ENCODE measurements around the gene MED9. TPM values are rescaled to one million over a fixed set of nuclear protein-coding genes. Genes with fewer than 3 reads are reported as not detected.

The MED9 gene
- polyA plus RNA-seq, 1 of the 3 experiments (the other 2 are of a cell fraction): 10.1 TPM

- TF ChIP-seq GATA2 (CRISPR knock-in tag; IDR thresholded peaks at IDR 0.05): no peak
- TF ChIP-seq NFIC (IDR thresholded peaks at IDR 0.05; ENCODE audit: borderline replicate concordance): no peak
- no peak for TF ChIP-seq MEF2A (IDR thresholded peaks at IDR 0.05; ENCODE audit: borderline replicate concordance, low read depth)
- no peak for TF ChIP-seq RCOR1 (IDR thresholded peaks at IDR 0.05; ENCODE audit: low read length)
- TF ChIP-seq USF1 (IDR thresholded peaks at IDR 0.05; ENCODE audit: borderline replicate concordance, low read depth): no peak
- no peak for TF ChIP-seq GABPA (IDR thresholded peaks at IDR 0.05; ENCODE audit: low read depth)
- TF ChIP-seq MXI1 (IDR thresholded peaks at IDR 0.05; ENCODE audit: low read depth, low read length): no peak
Measured at GRCh38 chr17:17527956-17528500, 51.2 kb downstream of the MED9 start (continued).

GRCh38 chr17:17528696-17529652 is 52.2 kb downstream of the MED9 start:
- Histone ChIP-seq H3K36me3 (replicated peaks in 1 of 2; ENCODE audit: control insufficient read depth in 1 of 2, insufficient read depth in 2 of 2, low read length in 1 of 2) (no peaks in the 10 kb centered on the region), H3K9ac (no peak overlapping the region), H3K9me2 (no peaks in the 10 kb centered on the region), H3K27me3 (ENCODE audit: insufficient read depth) (no peaks in the 10 kb centered on the region), H3K4me1 (ENCODE audit: control insufficient read depth in 1 of 2, insufficient read depth in 2 of 2, low read depth in 1 of 2, low read length in 1 of 2) (peaks cover 0 to 3% of the 10 kb centered on the region in 2 experiments; a peak in 1 of 4 replicates), H3K79me2 (ENCODE audit: insufficient read depth) (no peaks in the 10 kb centered on the region), H3K9me3 (no peaks in the 10 kb centered on the region), H3K27ac (ENCODE audit: low read depth in 2 of 2, low read length in 1 of 2) (no peak overlapping the region), H2AFZ (ENCODE audit: low read depth) (no peak overlapping the region), H3K4me3 (ENCODE audit: low read depth in 2 of 2, low read length in 1 of 2) (no peak overlapping the region), H3F3A (replicated peaks; ENCODE audit: insufficient read depth) (peaks cover 5% of the 10 kb centered on the region), H3K4me2 (no peak overlapping the region), H4K20me1 (ENCODE audit: insufficient read depth) (no peaks in the 10 kb centered on the region)
- TF ChIP-seq NRF1 (IDR thresholded peaks at IDR 0.05; ENCODE audit: low read depth, low read length) (no peak), MEF2A (IDR thresholded peaks at IDR 0.05; ENCODE audit: borderline replicate concordance, low read depth) (no peak), SMC3 (IDR thresholded peaks at IDR 0.05; ENCODE audit: low read depth, low read length) (no peak), EP300 (IDR thresholded peaks at IDR 0.05; ENCODE audit: borderline replicate concordance in 1 of 2, low read depth in 1 of 2, low read length in 1 of 2) (no peak), FOXJ3 (CRISPR knock-in tag; IDR thresholded peaks at IDR 0.05) (no peak), GATA2 (CRISPR knock-in tag; IDR thresholded peaks at IDR 0.05) (no peak), REST (IDR thresholded peaks at IDR 0.05; ENCODE audit: low read depth, low read length) (no peak), EZH2phosphoT487 (IDR thresholded peaks at IDR 0.05; ENCODE audit: borderline replicate concordance, low read depth) (no peak), IRF3 (IDR thresholded peaks at IDR 0.05; ENCODE audit: low read depth, low read length) (no peak), NFIC (IDR thresholded peaks at IDR 0.05; ENCODE audit: borderline replicate concordance) (no peak), RXRA (IDR thresholded peaks at IDR 0.05; ENCODE audit: borderline replicate concordance, low read depth) (no peak), CHD2 (IDR thresholded peaks at IDR 0.05; ENCODE audit: low read length, partially characterized antibody) (no peak), RAD21 (IDR thresholded peaks at IDR 0.05; ENCODE audit: low read length) (no peak)
- ChIA-PET POLR2A (interaction anchor here (1.2 kb wide), 1 partner anchor 15 kb away, joined by 3 read pairs; no protein-coding TSS in a partner anchor), CTCF (interaction anchor here (0.7 to 3.8 kb wide), 2 partner anchors 32 to 40 kb away, joined by 3 to 16 read pairs; partner anchors contain the start of gene RASD1)
- WGBS (ENCODE audit: low lambda C conversion rate): 87% methylated on average over 9 of the region's 22 CpGs
- DNase-seq: no peak
